Trophoblast cell (in vitro differentiated cells and primary cell): Measurements from ENCODE around the gene JARID2.

ENCODE experiments used
- DNase-seq, 2 donors: peaks; one replicate each; pipeline ENCODE4 v3.0.0-alpha.2; 2016
- H2AFZ ChIP-seq: 2 replicates; pipeline ENCODE4 v1.6.1; 2013; ENCODE audit warnings: low read length, moderate library complexity, mild to moderate bottlenecking; ENCODE audit not compliant: insufficient read depth, poor library complexity
- H2AK5ac ChIP-seq: 2 replicates; pipeline ENCODE4 v1.6.1; 2013; ENCODE audit warnings: mild to moderate bottlenecking, low read length
- H2BK120ac ChIP-seq: 2 replicates; pipeline ENCODE4 v1.6.1; 2013; ENCODE audit warnings: low read length, mild to moderate bottlenecking, moderate library complexity; ENCODE audit not compliant: insufficient read depth, poor library complexity
- H2BK12ac ChIP-seq: 2 replicates; pipeline ENCODE4 v1.6.1; 2013; ENCODE audit warnings: mild to moderate bottlenecking, low read length, moderate library complexity
- H2BK5ac ChIP-seq: 2 replicates; pipeline ENCODE4 v1.6.1; 2013; ENCODE audit warnings: low read length, low read depth, moderate library complexity, mild to moderate bottlenecking; ENCODE audit not compliant: poor library complexity
- H3K14ac ChIP-seq: 2 replicates; pipeline ENCODE4 v1.6.1; 2013; ENCODE audit warnings: mild to moderate bottlenecking, low read length
- H3K18ac ChIP-seq: 2 replicates; pipeline ENCODE4 v1.6.1; 2013; ENCODE audit warnings: mild to moderate bottlenecking, low read length
- H3K23ac ChIP-seq: 2 replicates; pipeline ENCODE4 v1.6.1; 2013; ENCODE audit warnings: low read length
- H3K27ac ChIP-seq: 2 replicates; pipeline ENCODE4 v1.5.1; 2013; ENCODE audit warnings: low read depth, mild to moderate bottlenecking, inconsistent platforms, low read length, moderate library complexity
- H3K27me3 ChIP-seq: 2 replicates; pipeline ENCODE4 v1.6.1; 2013; ENCODE audit warnings: inconsistent platforms, mild to moderate bottlenecking, low read length, moderate library complexity; ENCODE audit not compliant: insufficient read depth
- H3K36me3 ChIP-seq, 2 experiments: 1 replicate in 1 of 2; 2 replicates in 1 of 2; pipeline ENCODE4 v1.6.1; 2013; ENCODE audit warnings: low read length in 2 of 2, mild to moderate bottlenecking in 2 of 2, moderate library complexity in 1 of 2; ENCODE audit not compliant: insufficient read depth in 2 of 2, control insufficient read depth in 1 of 2
- H3K4ac ChIP-seq: 2 replicates; pipeline ENCODE4 v1.6.1; 2013; ENCODE audit warnings: low read depth, mild to moderate bottlenecking, low read length, moderate library complexity
- H3K4me1 ChIP-seq, 2 experiments: 1 replicate in 1 of 2; 2 replicates in 1 of 2; pipeline ENCODE4 v1.6.1; 2013; ENCODE audit warnings: low read length in 2 of 2, mild to moderate bottlenecking in 2 of 2, moderate library complexity in 1 of 2; ENCODE audit not compliant: insufficient read depth in 2 of 2, control insufficient read depth in 1 of 2
- H3K4me2 ChIP-seq: 2 replicates; pipeline ENCODE4 v1.6.1; 2013; ENCODE audit warnings: inconsistent platforms, mild to moderate bottlenecking, low read length, moderate library complexity
- H3K4me3 ChIP-seq: 2 replicates; pipeline ENCODE4 v1.5.1; 2013; ENCODE audit warnings: mild to moderate bottlenecking, low read depth, low read length, inconsistent platforms
- H3K79me1 ChIP-seq: one replicate; pipeline ENCODE4 v1.6.1; 2013; ENCODE audit warnings: low read length
- H3K79me2 ChIP-seq: 2 replicates; pipeline ENCODE4 v1.6.1; 2013; ENCODE audit warnings: low read length, mild to moderate bottlenecking; ENCODE audit not compliant: control insufficient read depth, insufficient read depth, poor library complexity
- H3K9ac ChIP-seq: 2 replicates; pipeline ENCODE4 v1.6.1; 2013; ENCODE audit warnings: mild to moderate bottlenecking, low read length
- H3K9me3 ChIP-seq: 2 replicates; pipeline ENCODE4 v1.6.1; 2013; ENCODE audit warnings: low read depth, mild to moderate bottlenecking, control low read depth, inconsistent platforms, low read length; ENCODE audit not compliant: insufficient read depth
- H4K12ac ChIP-seq: 2 replicates; pipeline ENCODE4 v1.6.1; 2013; ENCODE audit warnings: low read depth, mild to moderate bottlenecking, low read length, moderate library complexity
- H4K8ac ChIP-seq: 2 replicates; pipeline ENCODE4 v1.6.1; 2013; ENCODE audit warnings: low read depth, mild to moderate bottlenecking, low read length, moderate library complexity
- H4K91ac ChIP-seq: one replicate; pipeline ENCODE4 v1.6.1; 2013; ENCODE audit warnings: low read depth, mild to moderate bottlenecking, low read length, moderate library complexity
- WGBS: extraction: QIAGEN DNeasy Blood & Tissue Kit; methylation state at CpG from one replicate; pipeline ENCODE4 v1.1.7; 2013; ENCODE audit warnings: missing lambda C conversion rate; ENCODE audit not compliant: insufficient read length, insufficient coverage; ENCODE audit errors: extremely low coverage; 5-methylcytosine and 5-hydroxymethylcytosine counted together

JARID2 gene

GRCh38 chr6:15409301-15410125, 163.6 kb downstream of the JARID2 start:
- Histone ChIP-seq H3K27ac (peak overlapping the region; percentile 26), H3K79me1 (no peaks in the 10 kb centered on the region), H3K36me3 (no peaks in the 10 kb centered on the region), H2BK12ac (no peak overlapping the region), H3K4me3 (no peak overlapping the region), H3K9me3 (no peaks in the 10 kb centered on the region), H3K23ac (no peak overlapping the region), H3K14ac (no peak overlapping the region), H2BK120ac (no peak overlapping the region), H4K12ac (no peak overlapping the region), H4K91ac (no peak overlapping the region), H3K4ac (no peak overlapping the region), H3K4me2 (no peak overlapping the region), H3K9ac (no peak overlapping the region), H3K4me1 (peaks cover 2 to 15% of the 10 kb centered on the region in 2 experiments), H3K27me3 (no peaks in the 10 kb centered on the region), H2AFZ (no peak overlapping the region), H4K8ac (peak overlapping the region; percentile 70), H2AK5ac (no peak overlapping the region), H3K18ac (no peak overlapping the region), H3K79me2 (peaks cover 1% of the 10 kb centered on the region), H2BK5ac (no peak overlapping the region)
- no CpG with 5 or more reads among the region's 6 CpGs for WGBS
- peak; percentile 89 to 98 for DNase-seq

- H3K4me1 ChIP-seq = peaks cover 2 to 15% of the 10 kb centered on the region in 2 experiments
- no peak overlapping the region for H3K9ac ChIP-seq
- H4K8ac ChIP-seq = no peak overlapping the region
- no peak overlapping the region for H3K18ac ChIP-seq
- H3K23ac ChIP-seq = no peak overlapping the region
- peaks cover 0 to 2% of the 10 kb centered on the region in 2 experiments for H3K36me3 ChIP-seq
- no peaks in the 10 kb centered on the region for H3K27me3 ChIP-seq
- no peak overlapping the region for H3K14ac ChIP-seq
- no peaks in the 10 kb centered on the region for H3K9me3 ChIP-seq
- no peak overlapping the region for H4K91ac ChIP-seq
- H3K4ac ChIP-seq = no peak overlapping the region
- peaks cover 1% of the 10 kb centered on the region for H3K79me2 ChIP-seq
- no peak overlapping the region for H3K4me3 ChIP-seq
- H3K4me2 ChIP-seq = no peak overlapping the region
- H2AK5ac ChIP-seq = no peak overlapping the region
- H2AFZ ChIP-seq = no peak overlapping the region
- no CpG with 5 or more reads among the region's 5 CpGs for WGBS
- DNase-seq = no peak
- no peak overlapping the region for H2BK120ac ChIP-seq
- H3K79me1 ChIP-seq = no peaks in the 10 kb centered on the region
- no peak overlapping the region for H2BK12ac ChIP-seq
- H3K27ac ChIP-seq = peak overlapping the region; percentile 26
- H2BK5ac ChIP-seq = no peak overlapping the region
- H4K12ac ChIP-seq = no peak overlapping the region
These were observed 164.2 kb downstream of the JARID2 start for GRCh38 chr6:15410126-15410391.

DNA sequence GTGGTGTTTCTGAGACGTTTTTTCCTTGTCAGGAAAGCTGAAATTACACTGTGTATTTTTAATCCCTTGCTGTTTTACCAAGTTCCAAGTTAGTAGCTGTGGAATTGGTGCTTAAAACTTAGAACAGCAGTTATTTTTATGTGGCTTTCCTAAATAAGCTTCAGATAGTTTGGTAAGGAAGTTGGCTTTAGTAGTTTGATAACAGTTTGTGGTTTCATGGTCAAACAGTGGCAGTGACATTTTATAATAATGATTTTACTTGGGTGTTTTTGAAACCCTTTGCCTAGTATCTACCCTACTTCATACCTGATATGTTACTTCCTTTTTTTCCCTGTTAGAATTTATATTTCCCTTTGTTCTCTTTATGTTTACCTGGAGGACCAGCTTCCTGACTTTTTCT, 164.9 kb downstream of the JARID2 start:
- Histone ChIP-seq H4K12ac (no peak overlapping the region), H3K4me2 (no peak overlapping the region), H3K27me3 (no peaks in the 10 kb centered on the region), H3K79me2 (peaks cover 1% of the 10 kb centered on the region), H3K79me1 (no peaks in the 10 kb centered on the region), H3K36me3 (peaks cover 0 to 3% of the 10 kb centered on the region in 2 experiments), H2BK120ac (no peak overlapping the region), H3K23ac (no peak overlapping the region), H4K91ac (no peak overlapping the region), H4K8ac (no peak overlapping the region), H2AK5ac (no peak overlapping the region), H3K18ac (no peak overlapping the region), H3K9me3 (no peaks in the 10 kb centered on the region), H3K27ac (no peak overlapping the region), H3K4me1 (peaks cover 2 to 13% of the 10 kb centered on the region in 2 experiments), H3K4me3 (no peak overlapping the region), H3K9ac (no peak overlapping the region), H3K14ac (no peak overlapping the region), H3K4ac (no peak overlapping the region), H2BK12ac (no peak overlapping the region), H2AFZ (no peak overlapping the region), H2BK5ac (no peak overlapping the region)
- no peak for DNase-seq
- no CpG with 5 or more reads among the region's 1 CpG for WGBS

- no peak overlapping the region for H3K4ac ChIP-seq
- H3K4me3 ChIP-seq = no peak overlapping the region
- DNase-seq = no peak
- H2BK5ac ChIP-seq = no peak overlapping the region
- H3K4me1 ChIP-seq = peaks cover 2 to 13% of the 10 kb centered on the region in 2 experiments
- peaks cover 0 to 3% of the 10 kb centered on the region in 2 experiments for H3K36me3 ChIP-seq
- no CpG with 5 or more reads among the region's 2 CpGs for WGBS
- no peak overlapping the region for H2BK120ac ChIP-seq
- H3K23ac ChIP-seq = no peak overlapping the region
- H3K9me3 ChIP-seq = no peaks in the 10 kb centered on the region
- no peaks in the 10 kb centered on the region for H3K27me3 ChIP-seq
- H2AFZ ChIP-seq = no peak overlapping the region
- H4K8ac ChIP-seq = no peak overlapping the region
- H3K79me1 ChIP-seq = no peaks in the 10 kb centered on the region
- H4K12ac ChIP-seq = no peak overlapping the region
- H3K18ac ChIP-seq = no peak overlapping the region
- H4K91ac ChIP-seq = no peak overlapping the region
- H3K9ac ChIP-seq = no peak overlapping the region
- H3K4me2 ChIP-seq = no peak overlapping the region
- H3K27ac ChIP-seq = no peak overlapping the region
- no peak overlapping the region for H3K14ac ChIP-seq
- H3K79me2 ChIP-seq = peaks cover 1% of the 10 kb centered on the region
- no peak overlapping the region for H2BK12ac ChIP-seq
- H2AK5ac ChIP-seq = no peak overlapping the region
These were observed 165.9 kb downstream of the JARID2 start for GRCh38 chr6:15411766-15412165.
